ENCODE results near the gene DLGAP4.

Gene DLGAP4

GRCh38 chr20:36361406-36361805 is 55.3 kb downstream of the DLGAP4 start:
- no peak overlapping the region for H3K4me3 ChIP-seq (ENCODE audit: control insufficient read depth, low read depth, low read length)
- TF ChIP-seq CTCF (IDR thresholded peaks at IDR 0.05; ENCODE audit: control insufficient read depth, insufficient read depth, low read depth, low read length, missing control alignments), result no peak

GRCh38 chr20:36362261-36362660 is 56.1 kb downstream of the DLGAP4 start:
- H3K4me3 ChIP-seq (ENCODE audit: control insufficient read depth, low read depth, low read length), result no peak overlapping the region
- no peak for DNase-seq (ENCODE audit: low read depth)
- no peak for TF ChIP-seq CTCF (IDR thresholded peaks at IDR 0.05; ENCODE audit: control insufficient read depth, insufficient read depth, low read depth, low read length, missing control alignments)

More at GRCh38 chr20:36361406-36361805, 55.3 kb downstream of the DLGAP4 start:
- no peak for DNase-seq (ENCODE audit: low read depth)

- DNase-seq (ENCODE audit: low read depth), result no peak
- no peak for TF ChIP-seq CTCF (IDR thresholded peaks at IDR 0.05; ENCODE audit: control insufficient read depth, insufficient read depth, low read depth, low read length, missing control alignments)
- H3K4me3 ChIP-seq (ENCODE audit: control insufficient read depth, low read depth, low read length), result no peak overlapping the region
Measured at GRCh38 chr20:36362978-36363713, 57.0 kb downstream of the DLGAP4 start.

GRCh38 chr20:36364506-36364905 is 58.4 kb downstream of the DLGAP4 start:
- TF ChIP-seq CTCF (IDR thresholded peaks at IDR 0.05; ENCODE audit: control insufficient read depth, insufficient read depth, low read depth, low read length, missing control alignments), result no peak
- DNase-seq (ENCODE audit: low read depth), result no peak
- no peak overlapping the region for H3K4me3 ChIP-seq (ENCODE audit: control insufficient read depth, low read depth, low read length)

GRCh38 chr20:36366623-36367369 is 60.7 kb downstream of the DLGAP4 start:
- no peak overlapping the region for H3K4me3 ChIP-seq (ENCODE audit: control insufficient read depth, low read depth, low read length)

GRCh38 chr20:36367370-36367745 is 61.2 kb downstream of the DLGAP4 start:
- DNase-seq (ENCODE audit: low read depth), result no peak
- TF ChIP-seq CTCF (IDR thresholded peaks at IDR 0.05; ENCODE audit: control insufficient read depth, insufficient read depth, low read depth, low read length, missing control alignments), result no peak
- no peak overlapping the region for H3K4me3 ChIP-seq (ENCODE audit: control insufficient read depth, low read depth, low read length)

More at GRCh38 chr20:36366623-36367369, 60.7 kb downstream of the DLGAP4 start:
- TF ChIP-seq CTCF (IDR thresholded peaks at IDR 0.05; ENCODE audit: control insufficient read depth, insufficient read depth, low read depth, low read length, missing control alignments), result no peak
- no peak for DNase-seq (ENCODE audit: low read depth)

All from AG09309 (cell line).